Activated B cell treated with CpG ODN at 0.5 μM for 24 hours (primary cell): ENCODE data around the gene TERB1. TPM values are rescaled to one million over a fixed set of nuclear protein-coding genes. Genes with fewer than 3 reads are reported as not detected.

Source experiments
- ATAC-seq: fragments of 200-7000 bp; cut with Tn5 transposase; one replicate; pipeline ENCODE4 v1.10.0; 2021; ENCODE audit warnings: low read depth, mild to moderate bottlenecking, moderate library complexity
- CTCF ChIA-PET: fragments of 350-600 bp; sonication (Branson Sonifier 250); formaldehyde crosslinking; loops from one replicate; lab custom pipeline; 2021; ENCODE audit warnings: antibody characterized with exemption; lab: Charles Lee
- POLR2A ChIA-PET: fragments of 350-600 bp; sonication (Branson Sonifier 250); formaldehyde crosslinking; loops from one replicate; lab custom pipeline; 2021; ENCODE audit warnings: antibody characterized with exemption; lab: Charles Lee
- DNase-seq: peaks from one replicate; pipeline ENCODE4 v3.0.0; 2022
- H3K27ac Mint-ChIP-seq: one replicate; pipeline ENCODE4 v1.8.0; 2020; ENCODE audit warnings: mixed read lengths
- H3K27me3 Mint-ChIP-seq: one replicate; pipeline ENCODE4 v1.8.0; 2021; ENCODE audit warnings: mixed read lengths
- H3K36me3 Mint-ChIP-seq: one replicate; pipeline ENCODE4 v1.8.0; 2021; ENCODE audit warnings: low read depth, mixed read lengths
- H3K4me1 Mint-ChIP-seq: one replicate; pipeline ENCODE4 v1.8.0; 2021; ENCODE audit warnings: mixed read lengths
- H3K4me3 Mint-ChIP-seq: one replicate; pipeline ENCODE4 v1.8.0; 2020; ENCODE audit warnings: mild to moderate bottlenecking, mixed read lengths
- H3K9me3 Mint-ChIP-seq: one replicate; pipeline ENCODE4 v1.8.0; 2020; ENCODE audit warnings: mixed read lengths
- intact Hi-C: fragments of 100-400 bp; cut with micrococcal nuclease; formaldehyde crosslinking; loops from one replicate; pipeline ENCODE4 v1.15.1; 2024
- total RNA-seq: library from RNA; stranded (reverse); gene quantifications from 2 replicates; pipeline ENCODE4 v1.2.3, GENCODE V29; 2022
- TF ChIP-seq, protein P1 (sequence below): fragments of 200-600 bp; IDR thresholded peaks from one replicate; pipeline ENCODE4 v1.8.0; 2022; ENCODE audit warnings: antibody characterized with exemption, mild to moderate bottlenecking

Gene TERB1
- total RNA-seq, 1 donor from 2014 or later = not detected

DNA sequence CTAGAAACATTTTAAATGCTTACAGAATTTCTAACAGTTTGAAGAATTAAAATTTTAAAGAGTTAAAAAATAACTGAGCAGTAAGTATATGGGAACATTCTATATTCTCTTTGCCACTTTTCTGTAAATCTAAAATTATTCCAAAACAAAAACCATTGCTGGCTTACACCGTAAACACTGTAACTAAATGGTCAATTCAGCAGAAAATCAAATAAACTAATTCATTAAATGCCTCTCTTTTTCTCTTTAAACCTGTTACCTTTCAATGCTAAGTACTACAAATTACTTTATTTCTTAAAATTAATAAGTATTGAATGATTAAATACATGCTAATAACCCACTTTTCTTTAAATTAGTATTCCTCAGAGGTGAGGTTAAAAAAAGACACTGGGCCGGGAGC lies 14.0 kb downstream of the TERB1 start:
- Mint-ChIP-seq H3K36me3 (no peaks in the 10 kb centered on the region), H3K4me3 (no peak overlapping the region), H3K4me1 (no peaks in the 10 kb centered on the region), H3K27me3 (no peaks in the 10 kb centered on the region), H3K27ac (no peak overlapping the region), H3K9me3 (no peaks in the 10 kb centered on the region)
- no peak for ATAC-seq
- DNase-seq = no peak
- POLR2A ChIA-PET = no interaction called here
- intact Hi-C loops = no loop called here
- TF ChIP-seq, protein P1, sequence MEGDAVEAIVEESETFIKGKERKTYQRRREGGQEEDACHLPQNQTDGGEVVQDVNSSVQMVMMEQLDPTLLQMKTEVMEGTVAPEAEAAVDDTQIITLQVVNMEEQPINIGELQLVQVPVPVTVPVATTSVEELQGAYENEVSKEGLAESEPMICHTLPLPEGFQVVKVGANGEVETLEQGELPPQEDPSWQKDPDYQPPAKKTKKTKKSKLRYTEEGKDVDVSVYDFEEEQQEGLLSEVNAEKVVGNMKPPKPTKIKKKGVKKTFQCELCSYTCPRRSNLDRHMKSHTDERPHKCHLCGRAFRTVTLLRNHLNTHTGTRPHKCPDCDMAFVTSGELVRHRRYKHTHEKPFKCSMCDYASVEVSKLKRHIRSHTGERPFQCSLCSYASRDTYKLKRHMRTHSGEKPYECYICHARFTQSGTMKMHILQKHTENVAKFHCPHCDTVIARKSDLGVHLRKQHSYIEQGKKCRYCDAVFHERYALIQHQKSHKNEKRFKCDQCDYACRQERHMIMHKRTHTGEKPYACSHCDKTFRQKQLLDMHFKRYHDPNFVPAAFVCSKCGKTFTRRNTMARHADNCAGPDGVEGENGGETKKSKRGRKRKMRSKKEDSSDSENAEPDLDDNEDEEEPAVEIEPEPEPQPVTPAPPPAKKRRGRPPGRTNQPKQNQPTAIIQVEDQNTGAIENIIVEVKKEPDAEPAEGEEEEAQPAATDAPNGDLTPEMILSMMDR = no peak
- CTCF ChIA-PET = no interaction called here

DNA sequence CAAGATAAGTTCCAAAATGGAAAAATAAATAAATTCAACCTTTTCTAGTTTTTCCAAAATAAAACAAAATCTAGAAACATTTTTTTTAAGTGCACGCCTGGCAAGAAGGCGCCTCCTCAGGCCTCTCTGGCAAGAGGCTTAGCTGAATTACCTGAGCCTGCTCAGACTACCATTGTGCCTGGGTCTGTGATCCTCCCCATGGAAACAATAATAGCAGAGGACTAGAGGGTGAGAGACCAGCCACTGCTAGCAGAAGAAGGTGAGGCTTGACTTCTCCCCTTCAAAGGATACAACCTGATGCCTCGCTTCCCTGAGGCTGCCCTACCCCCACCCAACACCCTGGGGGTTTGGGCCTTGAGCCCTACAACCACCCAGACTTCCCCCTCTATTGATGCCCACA lies 14.8 kb downstream of the TERB1 start:
- Mint-ChIP-seq H3K36me3 (no peaks in the 10 kb centered on the region), H3K9me3 (no peaks in the 10 kb centered on the region), H3K4me1 (no peaks in the 10 kb centered on the region), H3K27ac (no peak overlapping the region), H3K4me3 (no peak overlapping the region), H3K27me3 (no peaks in the 10 kb centered on the region)
- DNase-seq = no peak
- POLR2A ChIA-PET = no interaction called here
- TF ChIP-seq, protein P1 = no peak
- CTCF ChIA-PET = no interaction called here
- intact Hi-C loops = no loop called here
- ATAC-seq = no peak

DNA sequence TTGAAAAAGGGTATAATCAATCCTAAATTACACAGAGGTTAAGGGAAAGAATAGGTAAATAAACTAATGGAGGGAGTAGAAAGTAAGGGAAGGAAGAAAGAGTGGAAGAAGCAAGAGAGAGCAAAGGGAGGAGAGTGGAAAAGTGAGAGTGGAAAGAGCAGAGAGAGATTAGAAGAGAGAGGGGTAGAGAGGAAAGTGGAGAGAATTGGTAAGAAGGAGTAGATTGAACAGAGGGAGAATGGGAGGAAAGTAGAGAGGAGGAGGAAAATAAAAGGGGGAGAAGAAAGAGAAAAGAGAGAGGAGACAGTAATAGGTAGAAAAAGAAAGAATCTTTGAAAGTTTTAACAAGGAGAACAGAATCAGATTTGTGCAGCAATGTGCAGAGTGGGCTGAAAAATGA lies 24.9 kb downstream of the TERB1 start:
- no peak for DNase-seq
- Mint-ChIP-seq H3K36me3 (no peaks in the 10 kb centered on the region), H3K9me3 (no peaks in the 10 kb centered on the region), H3K27me3 (no peaks in the 10 kb centered on the region), H3K27ac (no peak overlapping the region), H3K4me3 (no peak overlapping the region), H3K4me1 (no peaks in the 10 kb centered on the region)
- intact Hi-C loops = no loop called here
- ChIA-PET POLR2A (interaction anchor here (0.7 kb wide), 1 partner anchor 32 kb away, joined by 3 read pairs; no protein-coding TSS in a partner anchor), CTCF (no interaction called here)
- no peak for ATAC-seq
- TF ChIP-seq, protein P1 = no peak

DNA sequence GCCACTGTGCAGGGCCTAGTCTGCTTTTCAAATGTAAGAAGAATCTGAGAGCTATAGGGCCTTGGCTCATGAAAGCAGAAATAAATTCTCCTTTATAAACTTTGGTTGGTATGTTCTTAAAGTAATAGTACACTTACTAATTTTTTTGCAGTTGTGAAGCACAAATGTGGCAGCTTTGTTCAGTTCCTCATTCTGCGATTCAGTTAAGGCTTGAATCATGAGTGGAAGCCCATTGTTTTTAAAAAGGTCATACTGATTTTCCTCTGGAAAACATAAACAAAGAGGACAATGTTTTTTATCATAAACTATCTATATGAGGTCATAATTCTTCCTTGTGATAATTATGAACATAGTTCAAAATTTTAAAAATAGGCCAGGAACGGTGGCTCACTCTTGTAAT lies 26.4 kb downstream of the TERB1 start:
- Mint-ChIP-seq H3K27me3 (no peaks in the 10 kb centered on the region), H3K4me3 (no peak overlapping the region), H3K9me3 (no peaks in the 10 kb centered on the region), H3K4me1 (no peaks in the 10 kb centered on the region), H3K36me3 (no peaks in the 10 kb centered on the region), H3K27ac (no peak overlapping the region)
- CTCF ChIA-PET = no interaction called here
- no peak for DNase-seq
- intact Hi-C loops = no loop called here
- ATAC-seq = no peak
- POLR2A ChIA-PET = no interaction called here
- TF ChIP-seq, protein P1 = no peak

DNA sequence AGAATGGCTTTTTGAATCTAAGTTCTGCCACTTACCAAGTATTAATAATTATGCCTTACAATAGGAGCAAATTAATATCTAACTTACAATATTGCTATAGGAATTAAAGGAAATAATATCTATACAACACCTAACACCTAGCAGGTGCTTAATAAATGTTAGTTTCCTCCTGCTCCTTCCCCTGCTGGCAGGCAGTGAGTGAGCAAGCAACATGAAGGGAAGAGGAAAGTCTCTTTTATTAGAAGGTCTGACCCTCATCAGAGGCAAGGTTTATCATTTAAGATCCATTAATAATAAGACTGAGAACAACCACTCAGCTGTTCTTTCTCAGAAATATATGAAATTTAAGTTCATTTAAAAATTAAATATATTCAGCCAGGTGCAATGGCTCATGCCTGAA lies 43.3 kb downstream of the TERB1 start:
- TF ChIP-seq, protein P1 = no peak
- Mint-ChIP-seq H3K27me3 (peaks cover 5% of the 10 kb centered on the region), H3K4me3 (no peak overlapping the region), H3K4me1 (no peaks in the 10 kb centered on the region), H3K27ac (no peak overlapping the region), H3K36me3 (no peaks in the 10 kb centered on the region), H3K9me3 (no peaks in the 10 kb centered on the region)
- DNase-seq (no peak), ATAC-seq (no peak)
- ChIA-PET POLR2A (no interaction called here), CTCF (no interaction called here)
- intact Hi-C loops = no loop called here
